ENCODE data around the gene GTF2A1.

The GTF2A1 gene

DNA sequence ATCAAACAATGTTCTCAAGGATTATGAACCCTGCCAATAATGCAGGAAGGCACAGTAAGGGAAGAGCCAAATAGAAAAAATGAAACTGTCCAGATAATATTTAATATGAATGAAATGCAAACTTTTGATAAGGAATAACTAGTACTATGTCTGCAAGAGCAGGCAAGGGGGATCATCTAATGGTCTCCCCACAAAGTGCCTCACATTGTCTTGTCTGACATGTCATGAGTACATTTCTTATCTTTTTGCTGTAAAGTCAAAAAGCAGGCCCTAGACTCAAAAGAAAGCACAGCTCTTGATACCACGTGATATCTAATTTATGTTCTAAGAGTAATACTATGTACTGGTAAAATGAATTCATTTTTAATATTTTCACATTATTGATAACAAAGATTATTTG is 43.9 kb upstream of the GTF2A1 start:
- Histone ChIP-seq H3K36me3 (no peaks in the 10 kb centered on the region), H3K27ac (no peak overlapping the region), H3K9me3 (no peaks in the 10 kb centered on the region), H3K27me3 (peaks cover 0 to 5% of the 10 kb centered on the region in 2 donors), H3K4me1 (peaks cover 0 to 6% (median under 1%) of the 10 kb centered on the region in 4 donors), H3K4me3 (no peak overlapping the region)
- intact Hi-C loops (cut with DNase I; ENCODE audit: low total_unique reads) = loop anchor here (5.0 kb wide), 2 partner anchors 203 to 1802 kb away; no protein-coding TSS in a partner anchor
- TF ChIP-seq, protein P1, sequence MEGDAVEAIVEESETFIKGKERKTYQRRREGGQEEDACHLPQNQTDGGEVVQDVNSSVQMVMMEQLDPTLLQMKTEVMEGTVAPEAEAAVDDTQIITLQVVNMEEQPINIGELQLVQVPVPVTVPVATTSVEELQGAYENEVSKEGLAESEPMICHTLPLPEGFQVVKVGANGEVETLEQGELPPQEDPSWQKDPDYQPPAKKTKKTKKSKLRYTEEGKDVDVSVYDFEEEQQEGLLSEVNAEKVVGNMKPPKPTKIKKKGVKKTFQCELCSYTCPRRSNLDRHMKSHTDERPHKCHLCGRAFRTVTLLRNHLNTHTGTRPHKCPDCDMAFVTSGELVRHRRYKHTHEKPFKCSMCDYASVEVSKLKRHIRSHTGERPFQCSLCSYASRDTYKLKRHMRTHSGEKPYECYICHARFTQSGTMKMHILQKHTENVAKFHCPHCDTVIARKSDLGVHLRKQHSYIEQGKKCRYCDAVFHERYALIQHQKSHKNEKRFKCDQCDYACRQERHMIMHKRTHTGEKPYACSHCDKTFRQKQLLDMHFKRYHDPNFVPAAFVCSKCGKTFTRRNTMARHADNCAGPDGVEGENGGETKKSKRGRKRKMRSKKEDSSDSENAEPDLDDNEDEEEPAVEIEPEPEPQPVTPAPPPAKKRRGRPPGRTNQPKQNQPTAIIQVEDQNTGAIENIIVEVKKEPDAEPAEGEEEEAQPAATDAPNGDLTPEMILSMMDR (IDR thresholded peaks at IDR 0.05) = no peak
- DNase-seq = no peak

DNA sequence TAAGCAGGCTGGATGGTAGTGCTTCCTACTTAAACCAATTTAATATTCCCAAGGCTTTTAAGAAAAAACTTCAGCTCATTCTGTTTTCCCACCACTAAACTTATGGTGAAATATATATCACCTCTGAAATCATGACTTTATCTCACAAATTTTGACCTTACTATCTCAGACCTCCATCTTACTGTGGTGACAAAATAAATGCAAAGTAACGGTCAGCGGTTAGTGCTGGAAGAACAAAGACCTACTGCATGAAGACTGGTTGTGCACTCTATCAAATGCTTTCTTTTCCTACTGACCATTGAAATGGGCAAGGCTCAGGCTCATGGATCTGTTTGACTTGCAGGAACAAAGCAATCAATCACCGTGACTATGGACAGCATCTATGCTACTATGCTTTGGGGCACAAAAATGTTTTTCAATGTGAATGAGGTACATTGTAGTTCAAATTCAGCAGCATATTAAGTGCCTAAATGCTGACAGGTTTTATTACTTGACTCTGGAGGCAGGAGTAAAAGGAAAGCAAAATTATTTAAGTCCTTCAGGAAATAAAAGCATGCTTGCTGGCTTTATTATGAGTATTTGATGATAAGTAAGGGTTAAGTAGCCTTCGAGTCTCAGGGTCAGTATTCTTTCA is 43.1 kb upstream of the GTF2A1 start:
- intact Hi-C loops (cut with DNase I; ENCODE audit: low total_unique reads) = loop anchor here (5.0 kb wide), 1 partner anchor 1802 kb away; no protein-coding TSS in a partner anchor
- H3K9me3 ChIP-seq = no peaks in the 10 kb centered on the region
- no peak overlapping the region for H3K4me3 ChIP-seq
- no peaks in the 10 kb centered on the region for H3K36me3 ChIP-seq
- peaks cover 0 to 5% of the 10 kb centered on the region in 2 donors for H3K27me3 ChIP-seq
- no peak for DNase-seq
- H3K4me1 ChIP-seq = no peaks in the 10 kb centered on the region
- TF ChIP-seq, protein P1 (IDR thresholded peaks at IDR 0.05) = no peak
- H3K27ac ChIP-seq = no peak overlapping the region

DNA sequence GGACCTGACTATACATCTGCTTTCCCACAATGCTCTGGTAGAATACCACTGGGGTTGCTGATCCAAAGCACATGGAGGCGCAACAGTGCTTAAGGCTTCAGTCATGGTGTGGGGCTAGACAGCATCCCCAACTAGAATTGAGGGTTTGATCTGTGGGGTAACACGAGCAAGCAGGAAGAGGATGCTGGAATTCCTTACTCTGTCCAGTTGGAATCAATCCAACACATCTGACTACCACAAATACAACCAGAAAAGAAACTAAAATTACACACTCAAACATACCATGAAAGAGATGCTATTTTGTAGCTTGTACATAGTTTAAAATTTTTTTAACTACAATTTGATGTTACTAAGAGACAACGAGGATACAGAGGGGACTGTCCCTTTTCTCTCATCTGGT is 40.4 kb upstream of the GTF2A1 start:
- intact Hi-C loops (cut with DNase I; ENCODE audit: low total_unique reads) = loop anchor here (5.0 kb wide), 1 partner anchor 1799 kb away; no protein-coding TSS in a partner anchor
- TF ChIP-seq, protein P1 (IDR thresholded peaks at IDR 0.05) = no peak
- Histone ChIP-seq H3K27ac (no peak overlapping the region), H3K27me3 (no peaks in the 10 kb centered on the region), H3K4me3 (no peak overlapping the region), H3K36me3 (no peaks in the 10 kb centered on the region), H3K4me1 (no peaks in the 10 kb centered on the region), H3K9me3 (no peaks in the 10 kb centered on the region)
- no peak for DNase-seq

DNA sequence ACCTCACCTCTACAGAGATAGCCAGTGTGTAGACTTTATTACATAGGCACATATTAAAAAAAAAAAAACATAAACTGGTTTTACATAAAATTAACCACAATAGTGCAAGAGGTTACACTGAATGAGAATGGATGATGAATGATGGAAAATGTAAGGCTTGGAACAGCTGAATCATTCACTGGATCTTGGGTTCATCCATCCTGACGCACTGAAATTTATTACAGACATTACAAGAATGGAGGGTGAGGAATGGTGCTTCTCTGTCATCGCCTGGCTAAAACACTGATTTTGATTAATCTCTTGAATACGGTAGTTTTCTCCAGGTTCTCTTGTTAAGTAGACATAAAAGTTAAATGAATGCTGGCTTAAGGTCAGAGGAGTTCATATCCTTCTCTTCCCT is 40.0 kb upstream of the GTF2A1 start:
- intact Hi-C loops (cut with DNase I; ENCODE audit: low total_unique reads) = loop anchor here (5.0 kb wide), 1 partner anchor 1798 kb away; no protein-coding TSS in a partner anchor
- no peaks in the 10 kb centered on the region for H3K27me3 ChIP-seq
- DNase-seq = no peak
- no peaks in the 10 kb centered on the region for H3K36me3 ChIP-seq
- TF ChIP-seq, protein P1 (IDR thresholded peaks at IDR 0.05) = no peak
- H3K27ac ChIP-seq = no peak overlapping the region
- H3K4me3 ChIP-seq = no peak overlapping the region
- no peaks in the 10 kb centered on the region for H3K4me1 ChIP-seq
- H3K9me3 ChIP-seq = no peaks in the 10 kb centered on the region

DNA sequence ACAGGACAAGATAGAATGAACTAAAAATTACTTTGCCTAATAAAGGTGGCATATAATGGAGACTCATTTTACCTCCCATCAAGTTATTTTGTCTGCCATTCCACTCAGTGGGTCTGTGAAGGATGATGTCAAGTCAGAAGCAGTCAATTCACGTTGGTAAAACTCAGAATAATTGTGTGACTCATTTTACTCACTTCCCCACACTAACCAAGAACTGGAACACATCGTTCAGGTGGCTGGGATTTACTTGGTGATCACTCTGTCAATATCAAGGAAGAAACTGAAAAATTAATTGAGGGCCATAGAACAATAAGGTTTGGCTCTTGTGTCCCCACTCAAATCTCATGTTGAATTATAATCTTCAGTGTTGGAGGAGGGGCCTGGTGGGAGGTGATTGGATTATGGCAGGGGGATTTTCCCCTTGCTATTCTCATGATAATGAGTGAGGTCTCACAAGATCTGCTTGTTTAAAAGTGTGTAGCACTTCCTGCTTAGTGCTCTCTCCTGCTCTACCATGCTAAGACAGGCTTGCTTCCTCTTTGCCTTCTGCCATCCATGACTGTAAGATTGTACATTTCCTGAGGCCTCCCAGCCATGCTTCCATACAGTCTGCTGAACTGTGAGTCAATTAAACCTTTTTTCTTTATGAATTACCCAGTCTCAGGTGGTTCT is 35.7 kb upstream of the GTF2A1 start:
- Histone ChIP-seq H3K4me1 (no peaks in the 10 kb centered on the region), H3K27ac (no peak overlapping the region), H3K27me3 (no peaks in the 10 kb centered on the region), H3K36me3 (no peaks in the 10 kb centered on the region), H3K4me3 (no peak overlapping the region), H3K9me3 (no peaks in the 10 kb centered on the region)
- DNase-seq = no peak
- TF ChIP-seq, protein P1 (IDR thresholded peaks at IDR 0.05) = no peak
- intact Hi-C loops (cut with DNase I; ENCODE audit: low total_unique reads) = no loop called here
